NOMO-1 (cell line): ENCODE data around the gene GALNT18.

Experiments
- DNase-seq, 2 experiments: peaks; one replicate each; lab custom pipeline; 2025; ENCODE audit not compliant: unreplicated experiment in 2 of 2; lab: John Stamatoyannopoulos, UW

Gene GALNT18

GRCh38 chr11:11569936-11570491 lies 51.8 kb downstream of the GALNT18 start:
- no peak for DNase-seq

- no peak for DNase-seq
Observed at GRCh38 chr11:11568651-11569229, 53.1 kb downstream of the GALNT18 start.

- no peak for DNase-seq
Observed at GRCh38 chr11:11567936-11568650, 53.7 kb downstream of the GALNT18 start.

GRCh38 chr11:11565636-11566035 lies 56.2 kb downstream of the GALNT18 start:
- DNase-seq, result no peak

GRCh38 chr11:11563200-11563975 lies 58.4 kb downstream of the GALNT18 start:
- DNase-seq, result no peak

- no peak for DNase-seq
Observed at GRCh38 chr11:11561991-11562390, 59.8 kb downstream of the GALNT18 start.

GRCh38 chr11:11558826-11559225 lies 63.0 kb downstream of the GALNT18 start:
- peak in 1 of 2 experiments; percentile 10 for DNase-seq

- DNase-seq, result no peak
Observed at GRCh38 chr11:11558396-11558795, 63.4 kb downstream of the GALNT18 start.

GRCh38 chr11:11555208-11555607 lies 66.6 kb downstream of the GALNT18 start:
- no peak for DNase-seq

- DNase-seq, result peak in 1 of 2 experiments; percentile 0
Observed at GRCh38 chr11:11553573-11553972, 68.2 kb downstream of the GALNT18 start.

- no peak for DNase-seq
Observed at GRCh38 chr11:11552529-11553087, 69.2 kb downstream of the GALNT18 start.

- no peak for DNase-seq
Observed at GRCh38 chr11:11550534-11550933, 71.3 kb downstream of the GALNT18 start.

- DNase-seq, result no peak
Observed at GRCh38 chr11:11545285-11546275, 76.2 kb downstream of the GALNT18 start.

GRCh38 chr11:11543656-11544055 lies 78.1 kb downstream of the GALNT18 start:
- DNase-seq, result no peak

- no peak for DNase-seq
Observed at GRCh38 chr11:11540157-11540556, 81.6 kb downstream of the GALNT18 start.

- no peak for DNase-seq
Observed at GRCh38 chr11:11538277-11538960, 83.4 kb downstream of the GALNT18 start.

- DNase-seq, result no peak
Observed at GRCh38 chr11:11537871-11538270, 83.9 kb downstream of the GALNT18 start.

GRCh38 chr11:11537372-11537771 lies 84.4 kb downstream of the GALNT18 start:
- DNase-seq, result no peak

GRCh38 chr11:11536650-11537049 lies 85.2 kb downstream of the GALNT18 start:
- DNase-seq, result no peak
